Measurements from ENCODE around the gene ATAD3A. TPM values are rescaled to one million over a fixed set of nuclear protein-coding genes. Genes with fewer than 3 reads are reported as not detected.

The ATAD3A gene
- total and polyA plus RNA-seq, 2 experiments from 2014 or later, result 16.7 to 46.7 TPM

DNA sequence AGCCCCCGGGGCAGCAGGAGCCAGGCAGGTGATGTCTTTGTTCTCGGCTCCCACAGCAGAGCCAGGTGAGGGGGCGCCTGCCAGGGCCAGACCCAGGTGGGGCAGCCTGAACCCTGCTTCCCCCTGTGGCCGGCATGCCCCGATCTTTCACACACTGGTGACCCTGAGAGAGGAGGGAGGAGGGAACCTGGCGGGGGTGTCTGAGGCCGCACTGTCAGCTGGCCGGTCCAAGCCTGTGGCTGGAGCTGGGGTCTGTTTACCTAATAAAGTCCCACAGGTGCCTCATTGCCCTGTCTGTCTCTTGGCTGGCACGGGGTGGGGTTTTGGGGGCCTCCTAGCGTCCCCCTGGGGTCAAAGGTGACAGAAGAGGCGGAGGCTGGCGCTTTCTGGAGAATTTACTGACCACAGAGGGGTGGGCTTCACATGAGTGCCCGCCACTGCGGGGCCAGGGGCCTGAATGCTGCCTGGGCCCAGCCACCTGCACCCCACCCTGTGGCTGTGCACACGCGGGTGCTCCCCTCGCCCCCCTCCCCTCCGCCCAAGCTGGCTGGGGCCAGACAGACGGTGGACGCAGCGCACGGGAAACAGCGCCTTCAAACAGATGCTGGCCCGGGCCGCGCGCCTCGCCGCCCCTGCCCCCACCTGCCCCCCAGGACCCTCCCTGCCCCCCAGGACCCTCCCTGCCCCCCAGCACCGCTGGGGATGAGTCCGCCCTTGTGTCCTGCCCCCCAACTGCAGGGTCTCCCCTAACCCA, 22.6 kb downstream of the ATAD3A start:
- H2AFZ ChIP-seq, result no peak overlapping the region
- no peaks in the 10 kb centered on the region for H3K9me2 ChIP-seq (replicated peaks; ENCODE audit: insufficient read depth)
- no peak overlapping the region for H3K4me3 ChIP-seq
- H3K27ac ChIP-seq, result no peak overlapping the region
- H3K27me3 ChIP-seq, result no peaks in the 10 kb centered on the region
- H3K36me3 ChIP-seq (replicated peaks; ENCODE audit: insufficient read depth, low read depth), result no peaks in the 10 kb centered on the region
- H3K79me2 ChIP-seq, result no peaks in the 10 kb centered on the region
- no peak for TF ChIP-seq EZH2 (IDR thresholded peaks at IDR 0.05; ENCODE audit: borderline replicate concordance)
- TF ChIP-seq EZH2phosphoT487 (IDR thresholded peaks at IDR 0.05; ENCODE audit: low read depth, severe bottlenecking, unreplicated experiment), result no peak
- TF ChIP-seq, protein P1, sequence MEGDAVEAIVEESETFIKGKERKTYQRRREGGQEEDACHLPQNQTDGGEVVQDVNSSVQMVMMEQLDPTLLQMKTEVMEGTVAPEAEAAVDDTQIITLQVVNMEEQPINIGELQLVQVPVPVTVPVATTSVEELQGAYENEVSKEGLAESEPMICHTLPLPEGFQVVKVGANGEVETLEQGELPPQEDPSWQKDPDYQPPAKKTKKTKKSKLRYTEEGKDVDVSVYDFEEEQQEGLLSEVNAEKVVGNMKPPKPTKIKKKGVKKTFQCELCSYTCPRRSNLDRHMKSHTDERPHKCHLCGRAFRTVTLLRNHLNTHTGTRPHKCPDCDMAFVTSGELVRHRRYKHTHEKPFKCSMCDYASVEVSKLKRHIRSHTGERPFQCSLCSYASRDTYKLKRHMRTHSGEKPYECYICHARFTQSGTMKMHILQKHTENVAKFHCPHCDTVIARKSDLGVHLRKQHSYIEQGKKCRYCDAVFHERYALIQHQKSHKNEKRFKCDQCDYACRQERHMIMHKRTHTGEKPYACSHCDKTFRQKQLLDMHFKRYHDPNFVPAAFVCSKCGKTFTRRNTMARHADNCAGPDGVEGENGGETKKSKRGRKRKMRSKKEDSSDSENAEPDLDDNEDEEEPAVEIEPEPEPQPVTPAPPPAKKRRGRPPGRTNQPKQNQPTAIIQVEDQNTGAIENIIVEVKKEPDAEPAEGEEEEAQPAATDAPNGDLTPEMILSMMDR (IDR thresholded peaks at IDR 0.05; ENCODE audit: poor library complexity), result no peak
- WGBS (ENCODE audit: low lambda C conversion rate, missing lambda C conversion rate), result 90% methylated on average over 14 of the region's 31 CpGs
- H3K4me1 ChIP-seq (ENCODE audit: insufficient read depth), result no peaks in the 10 kb centered on the region
- no peak for DNase-seq (ENCODE audit: low spot score)
- H3K4me2 ChIP-seq, result no peak overlapping the region
- H4K20me1 ChIP-seq (ENCODE audit: insufficient read depth, poor library complexity, severe bottlenecking), result peaks cover 5% of the 10 kb centered on the region
- H3K9me3 ChIP-seq (ENCODE audit: low read depth), result no peaks in the 10 kb centered on the region

DNA sequence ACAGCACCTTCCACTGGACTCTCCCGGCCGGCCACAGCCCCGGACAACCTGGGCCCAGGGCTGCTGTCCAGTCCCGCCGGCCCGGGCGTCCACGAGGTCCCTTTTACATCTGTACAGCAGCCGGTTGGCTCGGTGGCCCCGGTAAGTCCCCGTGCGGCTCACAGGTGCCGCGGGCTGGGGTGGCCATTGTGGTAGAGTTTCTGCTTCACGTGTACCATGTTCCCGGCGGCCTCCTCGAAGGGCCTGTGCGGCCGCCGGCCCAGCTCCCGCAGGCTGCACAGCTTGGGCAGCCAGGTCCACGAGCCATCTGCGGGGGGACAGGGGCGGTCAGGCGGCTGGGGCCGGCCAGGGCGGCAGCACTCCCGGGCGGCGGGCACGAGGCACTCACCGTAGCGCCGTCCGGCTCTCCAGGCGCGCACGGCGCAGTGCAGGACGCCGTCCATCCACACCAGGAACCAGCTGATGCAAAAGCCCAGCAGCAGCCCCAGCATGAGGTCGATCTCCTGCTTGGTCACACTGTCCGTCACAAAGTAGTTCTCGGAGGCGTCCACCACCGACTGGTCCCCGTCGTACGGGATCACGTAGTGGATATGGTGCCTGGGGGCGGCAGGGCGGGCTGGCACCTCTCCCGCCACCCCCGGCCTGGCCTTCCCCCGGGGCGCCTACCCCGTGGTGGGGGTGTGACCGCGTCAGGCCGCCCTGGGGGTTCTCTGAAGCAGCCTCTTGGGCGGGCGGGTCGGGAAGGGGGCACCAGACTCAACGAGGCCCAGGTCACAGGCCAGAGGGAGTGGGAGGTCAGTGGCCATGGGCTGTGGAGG, 23.4 kb downstream of the ATAD3A start:
- Histone ChIP-seq H3K9me3 (ENCODE audit: low read depth) (no peaks in the 10 kb centered on the region), H3K27me3 (no peaks in the 10 kb centered on the region), H3K4me1 (ENCODE audit: insufficient read depth) (no peaks in the 10 kb centered on the region), H2AFZ (no peak overlapping the region), H3K36me3 (replicated peaks; ENCODE audit: insufficient read depth, low read depth) (no peaks in the 10 kb centered on the region), H3K79me2 (no peaks in the 10 kb centered on the region), H3K4me3 (no peak overlapping the region), H3K4me2 (no peak overlapping the region), H3K27ac (no peak overlapping the region), H3K9me2 (replicated peaks; ENCODE audit: insufficient read depth) (no peaks in the 10 kb centered on the region), H4K20me1 (ENCODE audit: insufficient read depth, poor library complexity, severe bottlenecking) (peaks cover 5% of the 10 kb centered on the region)
- TF ChIP-seq EZH2phosphoT487 (IDR thresholded peaks at IDR 0.05; ENCODE audit: low read depth, severe bottlenecking, unreplicated experiment) (no peak), EZH2 (IDR thresholded peaks at IDR 0.05; ENCODE audit: borderline replicate concordance) (no peak)
- TF ChIP-seq, protein P1 (IDR thresholded peaks at IDR 0.05; ENCODE audit: poor library complexity), result no peak
- 96% methylated on average over 44 of the region's 66 CpGs for WGBS (ENCODE audit: low lambda C conversion rate, missing lambda C conversion rate)
- DNase-seq (ENCODE audit: low spot score), result no peak

- Histone ChIP-seq H3K27me3 (no peaks in the 10 kb centered on the region), H3K9me2 (replicated peaks; ENCODE audit: insufficient read depth) (no peaks in the 10 kb centered on the region), H3K4me3 (no peak overlapping the region), H3K4me1 (ENCODE audit: insufficient read depth) (peaks cover 4% of the 10 kb centered on the region), H3K9me3 (ENCODE audit: low read depth) (no peaks in the 10 kb centered on the region), H3K36me3 (replicated peaks; ENCODE audit: insufficient read depth, low read depth) (no peaks in the 10 kb centered on the region), H3K79me2 (no peaks in the 10 kb centered on the region), H3K4me2 (no peak overlapping the region), H3K27ac (no peak overlapping the region), H2AFZ (no peak overlapping the region), H4K20me1 (ENCODE audit: insufficient read depth, poor library complexity, severe bottlenecking) (peaks cover 8% of the 10 kb centered on the region)
- TF ChIP-seq EZH2 (IDR thresholded peaks at IDR 0.05; ENCODE audit: borderline replicate concordance), result no peak
- TF ChIP-seq EZH2phosphoT487 (IDR thresholded peaks at IDR 0.05; ENCODE audit: low read depth, severe bottlenecking, unreplicated experiment), result no peak
- TF ChIP-seq, protein P1 (IDR thresholded peaks at IDR 0.05; ENCODE audit: poor library complexity), result no peak
- WGBS (ENCODE audit: low lambda C conversion rate, missing lambda C conversion rate), result 90% methylated on average over 30 of the region's 48 CpGs
- DNase-seq (ENCODE audit: low spot score), result no peak
Measured at GRCh38 chr1:1536019-1536937, 24.3 kb downstream of the ATAD3A start.

All from hepatocyte (in vitro differentiated cells).